Psoas muscle (tissue), 8 donors: Measurements from ENCODE around the gene HPS4. TPM values are rescaled to one million over a fixed set of nuclear protein-coding genes. Genes with fewer than 3 reads are reported as not detected.

ENCODE experiments used
- ATAC-seq, 4 donors: fragments of 200-7000 bp; cut with Tn5 transposase; one replicate each; pipeline ENCODE4 v1.9.1; 2020; ENCODE audit warnings: moderate library complexity in 3 of 4, mild to moderate bottlenecking in 2 of 4
- DNase-seq, 2 donors: peaks; one replicate each; pipeline ENCODE4 v3.0.0-alpha.2; 2020
- H3K27ac ChIP-seq: fragments of 200-600 bp; one replicate; pipeline ENCODE4 v1.8.0; 2022
- H3K27me3 ChIP-seq, 3 donors: fragments of 200-600 bp in 1 of 3; one replicate each; pipeline versions ENCODE4 v1.6.1 to v1.8.0; 2013 to 2022; ENCODE audit warnings: low read length in 2 of 3, mild to moderate bottlenecking in 2 of 3, moderate library complexity in 1 of 3; ENCODE audit not compliant: insufficient read depth in 3 of 3
- H3K36me3 ChIP-seq, 2 donors: fragments of 200-600 bp in 1 of 2; one replicate each; pipeline versions ENCODE4 v1.6.1 to v1.8.0; 2013 to 2022; ENCODE audit warnings: low read depth in 1 of 2, mild to moderate bottlenecking in 1 of 2, moderate library complexity in 1 of 2; ENCODE audit not compliant: insufficient read depth in 1 of 2
- H3K4me1 ChIP-seq: fragments of 200-600 bp; one replicate; pipeline ENCODE4 v1.8.0; 2022
- H3K4me3 ChIP-seq: fragments of 200-600 bp; one replicate; pipeline ENCODE4 v1.8.0; 2022; ENCODE audit warnings: mild to moderate bottlenecking
- H3K9me3 ChIP-seq: fragments of 200-600 bp; one replicate; pipeline ENCODE4 v1.8.0; 2022
- WGBS, 3 donors: extraction: QIAGEN DNeasy Blood & Tissue Kit; methylation state at CpG; one replicate each; pipeline versions ENCODE4 v1.1.6 to v1.1.7; 2013; 5-methylcytosine and 5-hydroxymethylcytosine counted together
- intact Hi-C, 2 donors: fragments of 100-400 bp; cut with DNase I; formaldehyde crosslinking; loops; one replicate each; pipeline versions ENCODE4 v1.11.0 to v1.14.2; 2022
- polyA plus RNA-seq, 3 donors: library from polyadenylated mRNA; stranded (reverse); fragments of 200-250 nt; gene quantifications; one replicate each; pipeline ENCODE4 v1.2.3, GENCODE V29; 2013
- total RNA-seq, 4 donors: library from RNA; stranded (reverse); fragmentation: NEBNext Ultra II Directional in 2 of 4; extraction: Animal tissue kit (Norgen Biotek cat#: 25700) in 2 of 4; gene quantifications; one replicate each; pipeline versions ENCODE4 v1.2.1 to v1.2.4, GENCODE V29; 2021 to 2023
- TF ChIP-seq, protein P1 (sequence below): fragments of 200-600 bp; IDR thresholded peaks from one replicate; pipeline ENCODE4 v1.8.0; 2022; ENCODE audit warnings: antibody characterized with exemption
- donor health status: healthy with polysubstance abuse.
- donor health status: DM: no; HTN: no; CAD: no; lungs with moderate emphysema.
- donor health status: Bipolar disorder and iron deficiency.
- donor health status: healthy.
- donor health status: DM: yes; HTN: yes; CAD: no.
- donor health status: DM: no; HTN: no; CAD: no.
- donor health status: DM: no; HTN: no; CAD: no.
- donor health status: DM: yes; HTN: yes; CAD: no.

The HPS4 gene
- total and polyA plus RNA-seq, 7 donors, result 5.8 to 13.9 (median 10.1) TPM

DNA sequence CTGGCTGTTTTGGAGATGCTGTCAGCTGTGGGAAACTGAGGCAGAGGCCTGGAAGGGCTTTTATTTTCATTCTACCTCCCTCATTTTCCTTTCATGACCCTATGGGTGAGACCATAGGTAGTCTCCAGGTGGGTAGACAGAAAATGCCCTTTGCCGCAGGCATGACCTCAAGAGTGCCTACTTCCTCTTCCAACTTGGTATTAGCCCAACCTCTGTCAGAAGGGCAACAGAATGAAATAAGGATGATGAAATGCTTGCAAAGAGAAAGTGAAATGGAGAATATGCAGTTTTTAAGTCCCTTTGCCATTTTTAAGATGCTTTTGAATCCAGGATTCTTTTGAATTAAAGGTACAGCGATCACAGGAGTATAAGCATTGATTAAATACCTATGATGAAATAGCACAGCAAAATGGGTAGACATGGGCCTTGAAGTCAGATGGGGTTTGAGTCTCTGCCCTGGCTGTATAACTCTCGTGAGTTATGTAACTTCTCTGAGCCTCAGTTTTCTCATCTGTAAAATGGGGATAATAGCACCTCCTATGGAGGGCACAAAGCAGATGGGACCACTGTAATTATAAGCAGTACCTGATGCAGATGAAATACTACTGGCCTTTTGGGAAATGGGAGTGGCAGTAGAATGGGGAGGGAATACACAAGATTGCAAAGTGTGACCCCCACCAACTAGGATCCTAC lies 50.8 kb downstream of the HPS4 start:
- ATAC-seq, result no peak
- H3K36me3 ChIP-seq, result no peaks in the 10 kb centered on the region
- intact Hi-C loops, result no loop called here
- TF ChIP-seq, protein P1, sequence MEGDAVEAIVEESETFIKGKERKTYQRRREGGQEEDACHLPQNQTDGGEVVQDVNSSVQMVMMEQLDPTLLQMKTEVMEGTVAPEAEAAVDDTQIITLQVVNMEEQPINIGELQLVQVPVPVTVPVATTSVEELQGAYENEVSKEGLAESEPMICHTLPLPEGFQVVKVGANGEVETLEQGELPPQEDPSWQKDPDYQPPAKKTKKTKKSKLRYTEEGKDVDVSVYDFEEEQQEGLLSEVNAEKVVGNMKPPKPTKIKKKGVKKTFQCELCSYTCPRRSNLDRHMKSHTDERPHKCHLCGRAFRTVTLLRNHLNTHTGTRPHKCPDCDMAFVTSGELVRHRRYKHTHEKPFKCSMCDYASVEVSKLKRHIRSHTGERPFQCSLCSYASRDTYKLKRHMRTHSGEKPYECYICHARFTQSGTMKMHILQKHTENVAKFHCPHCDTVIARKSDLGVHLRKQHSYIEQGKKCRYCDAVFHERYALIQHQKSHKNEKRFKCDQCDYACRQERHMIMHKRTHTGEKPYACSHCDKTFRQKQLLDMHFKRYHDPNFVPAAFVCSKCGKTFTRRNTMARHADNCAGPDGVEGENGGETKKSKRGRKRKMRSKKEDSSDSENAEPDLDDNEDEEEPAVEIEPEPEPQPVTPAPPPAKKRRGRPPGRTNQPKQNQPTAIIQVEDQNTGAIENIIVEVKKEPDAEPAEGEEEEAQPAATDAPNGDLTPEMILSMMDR, result no peak
- WGBS, 3 donors, result 89 to 94% (median 92%) methylated on average over 3 of the region's 3 CpGs
- H3K4me3 ChIP-seq, result no peak overlapping the region
- no peaks in the 10 kb centered on the region for H3K9me3 ChIP-seq
- DNase-seq, result no peak
- H3K27ac ChIP-seq, result no peak overlapping the region
- H3K4me1 ChIP-seq, result peaks cover 4% of the 10 kb centered on the region
- H3K27me3 ChIP-seq, result peaks cover 0 to 35% (median 11%) of the 10 kb centered on the region in 3 donors

DNA sequence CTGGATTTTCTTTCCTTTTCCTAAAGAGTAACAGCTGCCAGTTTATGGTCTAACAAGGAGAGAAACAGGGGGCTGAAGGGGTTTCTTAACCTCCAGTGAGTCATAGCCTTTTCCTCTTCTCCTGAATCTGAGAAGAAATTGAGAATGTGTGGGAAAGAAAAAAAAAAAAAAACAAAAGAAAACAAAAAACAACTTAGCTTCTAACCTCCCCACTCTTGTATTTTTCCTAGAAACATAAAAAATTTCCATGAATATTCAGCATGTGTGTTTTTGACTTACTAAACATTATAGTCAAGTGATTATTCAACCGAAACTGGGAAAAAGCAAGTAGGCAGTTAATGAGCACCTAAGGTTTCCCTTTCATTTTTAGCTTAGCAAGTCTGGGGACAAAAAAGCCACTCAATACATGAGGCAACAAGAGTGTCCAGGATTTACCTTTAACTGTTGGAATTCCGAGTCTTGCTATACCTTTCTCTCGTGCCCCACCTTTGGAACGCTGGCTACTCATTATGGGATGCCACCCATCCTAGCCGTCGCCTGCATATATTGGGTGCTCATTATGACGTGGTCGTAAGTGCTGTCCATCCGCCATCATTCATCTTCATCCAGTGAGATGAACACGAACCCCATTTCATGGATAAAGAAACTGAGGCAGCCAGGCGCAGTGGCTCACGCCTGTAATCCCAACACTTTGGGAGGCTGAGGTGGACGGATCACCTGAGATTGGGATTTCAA lies 52.2 kb downstream of the HPS4 start:
- H3K4me3 ChIP-seq, result no peak overlapping the region
- no peak overlapping the region for H3K27ac ChIP-seq
- H3K36me3 ChIP-seq, result no peaks in the 10 kb centered on the region
- H3K9me3 ChIP-seq, result no peaks in the 10 kb centered on the region
- 93 to 94% (median 94%) methylated on average over 13 of the region's 13 CpGs for WGBS, 3 donors
- H3K4me1 ChIP-seq, result peaks cover 4% of the 10 kb centered on the region
- H3K27me3 ChIP-seq, result peaks cover 0 to 40% (median 11%) of the 10 kb centered on the region in 3 donors
- ATAC-seq (no peak), DNase-seq (no peak)
- intact Hi-C loops, result no loop called here
- TF ChIP-seq, protein P1, result no peak

DNA sequence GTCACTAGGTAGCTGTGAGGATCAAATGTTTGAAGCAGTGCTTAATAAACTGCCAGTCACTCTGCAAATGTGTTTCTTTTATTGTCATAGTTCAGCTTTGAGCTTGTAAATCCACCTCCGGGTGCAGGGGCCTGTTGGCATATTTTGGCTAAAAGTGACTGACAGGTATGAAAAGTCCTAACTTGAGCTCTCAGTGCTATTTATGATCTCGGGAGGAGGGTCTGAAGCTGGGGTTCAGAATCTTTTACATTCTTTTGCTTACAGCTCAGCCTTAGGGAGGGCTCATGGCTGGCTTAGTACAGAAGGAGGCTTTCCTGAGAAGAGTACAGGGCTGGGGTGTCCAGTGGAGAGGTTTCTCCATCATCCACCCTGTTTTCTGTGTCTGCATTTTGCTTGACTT lies 53.0 kb downstream of the HPS4 start:
- Histone ChIP-seq H3K36me3 (no peaks in the 10 kb centered on the region), H3K4me1 (peaks cover 4% of the 10 kb centered on the region), H3K27ac (no peak overlapping the region), H3K27me3 (peaks cover 0 to 40% (median 13%) of the 10 kb centered on the region in 3 donors), H3K9me3 (no peaks in the 10 kb centered on the region), H3K4me3 (no peak overlapping the region)
- intact Hi-C loops, result no loop called here
- no peak for ATAC-seq
- TF ChIP-seq, protein P1, result no peak
- no peak for DNase-seq
- WGBS, 3 donors, result 83 to 93% (median 91%) methylated on average over 2 of the region's 2 CpGs

DNA sequence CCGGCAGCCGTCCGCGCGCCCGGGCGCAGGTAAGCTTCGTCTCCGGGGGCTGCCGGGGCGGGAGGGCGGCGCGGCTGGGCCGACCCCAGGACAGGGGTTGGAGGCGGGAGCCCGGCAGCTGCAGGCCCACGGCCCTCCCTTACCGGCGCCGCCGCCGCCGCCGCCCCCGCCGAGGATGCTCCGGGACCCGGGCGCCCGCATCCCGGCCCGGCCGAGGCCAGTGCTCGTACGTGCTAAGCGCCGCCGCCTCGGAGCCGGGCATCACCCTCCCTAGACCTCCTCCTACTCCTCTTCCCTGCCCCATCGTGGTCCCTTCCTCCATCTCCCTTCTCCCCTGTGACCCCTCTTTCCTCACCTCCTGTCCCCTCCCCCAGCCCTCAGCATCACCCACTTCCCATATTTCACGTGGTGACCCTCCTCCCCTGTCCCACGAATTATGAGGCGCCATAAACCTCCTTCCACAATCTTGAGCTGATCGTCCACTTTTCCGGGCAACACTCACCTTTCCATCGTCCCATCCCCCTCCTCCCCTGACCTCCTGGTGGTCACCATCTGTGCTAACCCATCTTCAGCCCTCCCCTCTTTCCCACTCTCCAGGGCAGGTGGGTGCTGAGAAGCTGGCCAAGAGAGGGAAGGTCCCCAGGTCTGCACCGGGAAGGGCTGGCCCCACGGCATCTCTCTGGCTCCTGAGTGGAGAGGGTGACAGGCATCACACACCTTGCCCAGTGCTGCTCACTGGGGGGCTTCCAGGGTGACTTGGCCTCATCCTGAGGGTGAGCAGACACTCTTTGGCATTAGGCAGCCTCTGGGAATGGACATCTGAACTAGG lies 53.9 kb downstream of the HPS4 start:
- 7 to 13% (median 12%) methylated on average over 24 to 50 of the region's 50 CpGs for WGBS, 3 donors
- Histone ChIP-seq H3K27ac (no peak overlapping the region), H3K9me3 (no peaks in the 10 kb centered on the region), H3K4me3 (peak overlapping the region; percentile 52), H3K27me3 (peaks cover 0 to 39% (median 13%) of the 10 kb centered on the region in 3 donors), H3K36me3 (no peaks in the 10 kb centered on the region), H3K4me1 (peaks cover 4% of the 10 kb centered on the region)
- intact Hi-C loops, result no loop called here
- DNase-seq, result no peak
- peak in 1 of 4 donors; percentile 23 for ATAC-seq
- TF ChIP-seq, protein P1, result no peak
